ENCODE data around the gene LEMD1.

Gene LEMD1

GRCh38 chr1:205421798-205422197 lies at the start of gene LEMD1:
TSS of gene LEMD1 (minus strand) at chr1:205422056. CDS start at chr1:205420536, 1,520 bp downstream.
- Histone ChIP-seq H3K9me3 (ENCODE audit: low read length) (no peaks in the 10 kb centered on the region), H2AFZ (ENCODE audit: low read depth, low read length) (no peak within 1 kb of the TSS), H3K4me1 (ENCODE audit: insufficient read depth, low read length) (peaks cover 9% of the 10 kb centered on the region), H3K27me3 (ENCODE audit: insufficient read depth, low read length) (peaks cover 16% of the 10 kb centered on the region), H3K4me3 (ENCODE audit: low read length) (no peak within 1 kb of the TSS), H3K36me3 (ENCODE audit: insufficient read depth, low read length) (no peaks in the 10 kb centered on the region)

- H3K9me3 ChIP-seq (ENCODE audit: low read length), result no peaks in the 10 kb centered on the region
- no peak overlapping the region for H2AFZ ChIP-seq (ENCODE audit: low read depth, low read length)
- no peak overlapping the region for H3K4me3 ChIP-seq (ENCODE audit: low read length)
- H3K4me1 ChIP-seq (ENCODE audit: insufficient read depth, low read length), result no peaks in the 10 kb centered on the region
- H3K27me3 ChIP-seq (ENCODE audit: insufficient read depth, low read length), result peaks cover 7% of the 10 kb centered on the region
- no peaks in the 10 kb centered on the region for H3K36me3 ChIP-seq (ENCODE audit: insufficient read depth, low read length)
Observed at GRCh38 chr1:205470131-205470530, 48.3 kb upstream of the LEMD1 start.

GRCh38 chr1:205466595-205467220 lies 44.9 kb upstream of the LEMD1 start:
- Histone ChIP-seq H2AFZ (ENCODE audit: low read depth, low read length) (no peak overlapping the region), H3K27me3 (ENCODE audit: insufficient read depth, low read length) (peaks cover 11% of the 10 kb centered on the region), H3K4me1 (ENCODE audit: insufficient read depth, low read length) (no peaks in the 10 kb centered on the region), H3K4me3 (ENCODE audit: low read length) (no peak overlapping the region), H3K36me3 (ENCODE audit: insufficient read depth, low read length) (no peaks in the 10 kb centered on the region), H3K9me3 (ENCODE audit: low read length) (no peaks in the 10 kb centered on the region)

- H3K27me3 ChIP-seq (ENCODE audit: insufficient read depth, low read length), result peaks cover 15% of the 10 kb centered on the region
Observed at GRCh38 chr1:205465392-205465791, 43.5 kb upstream of the LEMD1 start.

GRCh38 chr1:205458777-205459566 lies 37.1 kb upstream of the LEMD1 start:
- H3K4me1 ChIP-seq (ENCODE audit: insufficient read depth, low read length), result peaks cover 4% of the 10 kb centered on the region
- no peak overlapping the region for H2AFZ ChIP-seq (ENCODE audit: low read depth, low read length)
- H3K9me3 ChIP-seq (ENCODE audit: low read length), result no peaks in the 10 kb centered on the region
- no peak overlapping the region for H3K4me3 ChIP-seq (ENCODE audit: low read length)
- peaks cover 61% of the 10 kb centered on the region for H3K27me3 ChIP-seq (ENCODE audit: insufficient read depth, low read length)
- no peaks in the 10 kb centered on the region for H3K36me3 ChIP-seq (ENCODE audit: insufficient read depth, low read length)

More at GRCh38 chr1:205465392-205465791, 43.5 kb upstream of the LEMD1 start:
- no peak overlapping the region for H3K4me3 ChIP-seq (ENCODE audit: low read length)
- no peaks in the 10 kb centered on the region for H3K9me3 ChIP-seq (ENCODE audit: low read length)
- no peaks in the 10 kb centered on the region for H3K4me1 ChIP-seq (ENCODE audit: insufficient read depth, low read length)
- no peak overlapping the region for H2AFZ ChIP-seq (ENCODE audit: low read depth, low read length)
- no peaks in the 10 kb centered on the region for H3K36me3 ChIP-seq (ENCODE audit: insufficient read depth, low read length)

- Histone ChIP-seq H3K27me3 (ENCODE audit: insufficient read depth, low read length) (peaks cover 72% of the 10 kb centered on the region), H3K4me1 (ENCODE audit: insufficient read depth, low read length) (peaks cover 4% of the 10 kb centered on the region), H3K9me3 (ENCODE audit: low read length) (no peaks in the 10 kb centered on the region), H2AFZ (ENCODE audit: low read depth, low read length) (peak overlapping the region; percentile 83), H3K36me3 (ENCODE audit: insufficient read depth, low read length) (no peaks in the 10 kb centered on the region), H3K4me3 (ENCODE audit: low read length) (peak overlapping the region; percentile 46)
Observed at GRCh38 chr1:205456868-205457745, 35.3 kb upstream of the LEMD1 start.

GRCh38 chr1:205456383-205456867 lies 34.6 kb upstream of the LEMD1 start:
- Histone ChIP-seq H3K27me3 (ENCODE audit: insufficient read depth, low read length) (peaks cover 74% of the 10 kb centered on the region), H3K36me3 (ENCODE audit: insufficient read depth, low read length) (no peaks in the 10 kb centered on the region), H3K9me3 (ENCODE audit: low read length) (no peaks in the 10 kb centered on the region), H2AFZ (ENCODE audit: low read depth, low read length) (peak overlapping the region; percentile 83), H3K4me3 (ENCODE audit: low read length) (peak overlapping the region; percentile 46), H3K4me1 (ENCODE audit: insufficient read depth, low read length) (peaks cover 4% of the 10 kb centered on the region)

- Histone ChIP-seq H3K9me3 (ENCODE audit: low read length) (no peaks in the 10 kb centered on the region), H3K4me3 (ENCODE audit: low read length) (peak within 1 kb of the TSS; percentile 46), H3K27me3 (ENCODE audit: insufficient read depth, low read length) (peaks cover 78% of the 10 kb centered on the region), H3K4me1 (ENCODE audit: insufficient read depth, low read length) (peaks cover 9% of the 10 kb centered on the region), H2AFZ (ENCODE audit: low read depth, low read length) (peak within 1 kb of the TSS; percentile 83), H3K36me3 (ENCODE audit: insufficient read depth, low read length) (no peaks in the 10 kb centered on the region)
Observed at GRCh38 chr1:205455581-205456382, 33.9 kb upstream of the LEMD1 start, which contains the start of gene BLACAT1. TSS of gene BLACAT1 (minus strand) at chr1:205456045.

- Histone ChIP-seq H3K4me3 (ENCODE audit: low read length) (no peak overlapping the region), H3K4me1 (ENCODE audit: insufficient read depth, low read length) (peaks cover 12% of the 10 kb centered on the region), H3K27me3 (ENCODE audit: insufficient read depth, low read length) (peaks cover 82% of the 10 kb centered on the region), H3K36me3 (ENCODE audit: insufficient read depth, low read length) (no peaks in the 10 kb centered on the region), H2AFZ (ENCODE audit: low read depth, low read length) (no peak overlapping the region), H3K9me3 (ENCODE audit: low read length) (no peaks in the 10 kb centered on the region)
Observed at GRCh38 chr1:205454903-205455335, 33.1 kb upstream of the LEMD1 start.

GRCh38 chr1:205453466-205453865 lies 31.6 kb upstream of the LEMD1 start:
- no peak overlapping the region for H2AFZ ChIP-seq (ENCODE audit: low read depth, low read length)
- H3K9me3 ChIP-seq (ENCODE audit: low read length), result no peaks in the 10 kb centered on the region
- H3K36me3 ChIP-seq (ENCODE audit: insufficient read depth, low read length), result no peaks in the 10 kb centered on the region
- H3K4me3 ChIP-seq (ENCODE audit: low read length), result no peak overlapping the region
- peaks cover 78% of the 10 kb centered on the region for H3K27me3 ChIP-seq (ENCODE audit: insufficient read depth, low read length)
- peaks cover 24% of the 10 kb centered on the region for H3K4me1 ChIP-seq (ENCODE audit: insufficient read depth, low read length)

- Histone ChIP-seq H3K36me3 (ENCODE audit: insufficient read depth, low read length) (no peaks in the 10 kb centered on the region), H3K27me3 (ENCODE audit: insufficient read depth, low read length) (peaks cover 76% of the 10 kb centered on the region), H3K4me1 (ENCODE audit: insufficient read depth, low read length) (peaks cover 24% of the 10 kb centered on the region), H3K9me3 (ENCODE audit: low read length) (no peaks in the 10 kb centered on the region), H3K4me3 (ENCODE audit: low read length) (no peak overlapping the region), H2AFZ (ENCODE audit: low read depth, low read length) (no peak overlapping the region)
Observed at GRCh38 chr1:205452933-205453332, 31.1 kb upstream of the LEMD1 start.

GRCh38 chr1:205452364-205452763 lies 30.5 kb upstream of the LEMD1 start:
- Histone ChIP-seq H3K4me1 (ENCODE audit: insufficient read depth, low read length) (peaks cover 24% of the 10 kb centered on the region), H3K27me3 (ENCODE audit: insufficient read depth, low read length) (peaks cover 73% of the 10 kb centered on the region), H3K9me3 (ENCODE audit: low read length) (no peaks in the 10 kb centered on the region), H3K36me3 (ENCODE audit: insufficient read depth, low read length) (no peaks in the 10 kb centered on the region), H2AFZ (ENCODE audit: low read depth, low read length) (no peak overlapping the region), H3K4me3 (ENCODE audit: low read length) (no peak overlapping the region)
